HG03108 (cell line): ENCODE measurements around the gene SHMT2.

Experiments used
- ATAC-seq: cut with Tn5 transposase; IDR thresholded peaks from one replicate; pipeline ENCODE4 v1.9.1; 2021; ENCODE audit warnings: moderate library complexity; ENCODE audit not compliant: unreplicated experiment

SHMT2 gene

GRCh38 chr12:57229634-57230380 is at the start of gene SHMT2:
Gene SHMT2, plus strand, starts transcription at chr12:57229711. Its CDS starts 68 bp downstream, at chr12:57229779.
- ATAC-seq: peak; percentile 58

GRCh38 chr12:57180321-57180989 is 49.1 kb upstream of the SHMT2 start:
- no peak for ATAC-seq

DNA sequence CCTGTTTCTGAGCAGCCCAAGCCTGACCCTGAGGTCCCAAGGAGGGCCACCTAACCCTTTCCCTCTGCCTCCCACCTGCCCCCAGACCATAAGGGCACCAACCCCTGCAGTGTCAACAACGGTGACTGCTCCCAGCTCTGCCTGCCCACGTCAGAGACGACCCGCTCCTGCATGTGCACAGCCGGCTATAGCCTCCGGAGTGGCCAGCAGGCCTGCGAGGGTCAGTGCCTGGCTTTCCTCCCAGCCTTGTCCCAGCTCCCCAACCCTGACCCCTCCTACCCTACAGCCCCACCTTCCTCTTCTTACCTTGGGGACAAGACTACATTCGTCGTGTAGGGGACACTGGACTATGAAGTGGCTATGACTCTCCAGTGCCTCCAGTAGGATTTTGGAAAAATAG is 48.4 kb upstream of the SHMT2 start:
- no peak for ATAC-seq

DNA sequence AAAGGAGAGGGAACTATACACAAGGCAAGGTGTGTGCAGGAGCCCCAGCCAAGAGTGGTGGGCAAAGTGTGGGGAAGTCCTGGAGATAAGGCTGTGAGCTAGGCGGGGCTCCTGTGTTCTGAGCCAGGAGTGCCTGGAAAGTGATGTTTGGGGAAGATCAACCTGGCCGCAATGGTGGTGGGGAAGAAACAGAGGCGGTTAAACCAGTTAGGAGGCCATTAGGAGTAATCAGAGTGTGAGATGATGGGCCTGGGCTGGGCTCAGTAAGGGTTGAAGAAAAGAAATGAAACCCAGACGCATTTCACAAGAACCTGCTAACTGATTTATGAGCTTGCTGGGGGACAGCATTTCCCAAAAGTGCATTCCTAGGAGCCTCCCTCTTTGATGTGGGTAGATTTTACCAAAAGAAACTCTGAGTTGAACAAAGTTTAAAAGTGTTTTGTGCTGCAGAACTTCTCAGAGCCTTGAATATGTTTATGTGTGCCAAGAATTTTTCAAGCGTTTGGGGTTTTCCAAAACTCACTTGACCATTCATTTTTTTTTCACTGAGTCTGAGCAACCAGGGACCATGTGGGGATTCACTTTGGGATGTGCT is 47.9 kb upstream of the SHMT2 start:
- no peak for ATAC-seq

GRCh38 chr12:57182918-57183575 is 46.5 kb upstream of the SHMT2 start:
- ATAC-seq: peak; percentile 67

DNA sequence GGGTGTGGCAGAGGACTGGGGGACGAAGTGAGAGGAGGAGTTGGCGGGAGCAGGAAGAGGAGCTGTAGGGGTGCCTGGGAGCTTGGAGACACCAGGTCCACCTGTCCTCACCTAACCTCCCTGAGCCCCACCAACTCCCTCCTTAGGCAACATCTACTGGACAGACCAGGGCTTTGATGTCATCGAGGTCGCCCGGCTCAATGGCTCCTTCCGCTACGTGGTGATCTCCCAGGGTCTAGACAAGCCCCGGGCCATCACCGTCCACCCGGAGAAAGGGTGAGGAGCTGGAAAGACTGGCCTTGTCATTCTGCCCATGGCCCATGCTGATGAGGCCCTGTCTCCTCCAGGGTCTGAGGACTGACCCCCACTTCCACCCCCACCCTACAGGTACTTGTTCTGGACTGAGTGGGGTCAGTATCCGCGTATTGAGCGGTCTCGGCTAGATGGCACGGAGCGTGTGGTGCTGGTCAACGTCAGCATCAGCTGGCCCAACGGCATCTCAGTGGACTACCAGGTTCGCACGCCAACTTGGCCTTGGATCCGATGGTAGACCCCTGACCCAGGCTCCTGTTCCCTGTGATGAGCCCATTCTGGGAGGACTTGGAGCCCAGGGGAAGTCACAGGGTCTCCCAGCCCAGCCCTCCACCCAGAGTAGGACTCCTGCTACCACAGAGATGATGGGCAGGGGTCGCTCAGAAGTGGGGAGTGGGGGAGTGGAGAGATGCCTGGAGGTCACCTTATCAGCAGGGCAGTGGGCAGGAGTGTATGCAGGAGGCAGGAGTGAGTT is 45.4 kb upstream of the SHMT2 start:
- ATAC-seq: no peak

DNA sequence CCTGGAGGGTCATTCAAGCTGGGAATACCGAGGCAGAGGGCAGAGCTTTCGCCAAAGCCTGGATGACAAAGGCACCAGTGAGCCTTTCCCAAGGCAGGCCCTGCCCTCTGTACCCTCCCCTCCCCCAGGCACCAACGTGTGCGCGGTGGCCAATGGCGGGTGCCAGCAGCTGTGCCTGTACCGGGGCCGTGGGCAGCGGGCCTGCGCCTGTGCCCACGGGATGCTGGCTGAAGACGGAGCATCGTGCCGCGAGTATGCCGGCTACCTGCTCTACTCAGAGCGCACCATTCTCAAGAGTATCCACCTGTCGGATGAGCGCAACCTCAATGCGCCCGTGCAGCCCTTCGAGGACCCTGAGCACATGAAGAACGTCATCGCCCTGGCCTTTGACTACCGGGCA is 44.1 kb upstream of the SHMT2 start:
- ATAC-seq: no peak

GRCh38 chr12:57185906-57186508 is 43.5 kb upstream of the SHMT2 start:
- ATAC-seq: no peak

DNA sequence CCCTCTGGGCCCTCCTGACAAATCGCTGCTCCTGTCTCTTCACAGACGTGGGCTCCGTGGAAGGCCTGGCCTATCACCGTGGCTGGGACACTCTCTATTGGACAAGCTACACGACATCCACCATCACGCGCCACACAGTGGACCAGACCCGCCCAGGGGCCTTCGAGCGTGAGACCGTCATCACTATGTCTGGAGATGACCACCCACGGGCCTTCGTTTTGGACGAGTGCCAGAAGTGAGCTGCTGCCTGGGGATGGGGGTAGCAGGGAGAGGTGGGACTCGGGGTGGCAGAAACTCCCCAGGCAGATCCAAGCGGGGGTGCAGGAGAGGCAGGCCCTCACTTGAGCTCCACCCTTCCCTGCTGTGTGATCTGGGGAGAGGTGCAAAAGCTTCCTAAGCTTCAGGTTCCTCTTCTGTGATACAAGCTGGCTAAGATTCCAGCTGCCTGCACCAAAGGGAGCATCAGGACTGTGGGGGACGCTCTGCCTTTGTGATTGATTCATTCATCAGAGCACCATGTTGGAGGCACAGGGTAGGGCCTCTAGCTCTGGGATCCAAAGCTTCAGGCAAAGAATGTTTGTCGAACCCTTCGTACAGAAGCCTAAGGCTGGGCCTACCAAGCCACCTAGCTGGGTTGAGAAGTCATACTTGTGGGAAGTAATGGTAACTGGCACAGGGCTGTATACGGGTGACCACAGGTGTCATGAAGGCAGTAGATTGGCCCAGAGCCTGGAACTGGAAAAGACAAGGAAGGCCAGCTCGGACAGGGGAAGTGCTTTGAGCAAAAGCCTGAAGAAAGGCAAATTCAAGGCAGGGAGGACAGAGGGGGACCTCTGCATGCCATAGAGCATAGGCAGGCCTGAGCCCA is 42.1 kb upstream of the SHMT2 start:
- no peak for ATAC-seq

DNA sequence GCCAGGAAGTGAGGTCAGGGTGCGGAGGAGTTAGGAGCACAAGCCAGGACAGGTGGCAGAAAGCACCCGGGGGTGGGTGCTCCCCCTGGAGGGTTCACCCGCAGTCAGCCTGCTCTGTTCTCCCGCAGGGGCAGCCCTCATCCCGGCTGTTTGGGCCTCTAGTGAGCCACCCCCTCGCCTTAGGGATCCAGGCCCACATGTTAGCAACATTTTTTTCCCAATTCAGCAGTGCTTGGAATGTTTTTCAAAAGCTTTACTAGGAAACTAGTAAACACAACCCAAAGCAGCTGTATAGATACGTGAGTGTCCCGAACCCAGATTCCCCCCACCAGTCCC is 41.5 kb upstream of the SHMT2 start:
- ATAC-seq: no peak

GRCh38 chr12:57190037-57190436 is 39.5 kb upstream of the SHMT2 start:
- no peak for ATAC-seq

- ATAC-seq: no peak
These were observed 38.7 kb upstream of the SHMT2 start for GRCh38 chr12:57190821-57191220.

GRCh38 chr12:57191410-57191809 is 38.1 kb upstream of the SHMT2 start:
- no peak for ATAC-seq

- ATAC-seq: no peak
These were observed 36.6 kb upstream of the SHMT2 start for GRCh38 chr12:57192920-57193319.

DNA sequence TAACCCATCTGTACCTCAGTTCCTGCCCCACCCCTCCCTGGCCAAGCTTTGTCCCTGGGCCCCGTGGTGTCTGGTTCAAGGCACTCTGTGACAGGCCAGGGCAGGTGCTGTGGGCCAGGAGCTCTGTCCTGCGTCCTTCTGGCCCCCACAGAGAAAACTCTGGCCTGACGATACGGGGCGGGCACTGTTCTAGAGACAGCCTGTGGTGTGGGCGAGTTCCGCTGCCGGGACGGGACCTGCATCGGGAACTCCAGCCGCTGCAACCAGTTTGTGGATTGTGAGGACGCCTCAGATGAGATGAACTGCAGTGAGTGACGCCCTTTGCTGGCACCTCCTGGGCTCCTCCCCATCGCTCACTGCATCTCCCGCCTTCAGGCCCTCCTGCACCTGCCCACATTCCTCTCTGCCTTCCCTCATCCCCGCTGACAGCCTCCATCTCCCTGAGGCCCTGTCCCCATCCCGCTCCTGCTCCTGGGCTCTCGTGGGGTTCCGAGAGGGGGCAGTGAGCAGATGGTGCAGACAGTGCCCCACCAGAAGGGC is 35.7 kb upstream of the SHMT2 start:
- no peak for ATAC-seq

DNA sequence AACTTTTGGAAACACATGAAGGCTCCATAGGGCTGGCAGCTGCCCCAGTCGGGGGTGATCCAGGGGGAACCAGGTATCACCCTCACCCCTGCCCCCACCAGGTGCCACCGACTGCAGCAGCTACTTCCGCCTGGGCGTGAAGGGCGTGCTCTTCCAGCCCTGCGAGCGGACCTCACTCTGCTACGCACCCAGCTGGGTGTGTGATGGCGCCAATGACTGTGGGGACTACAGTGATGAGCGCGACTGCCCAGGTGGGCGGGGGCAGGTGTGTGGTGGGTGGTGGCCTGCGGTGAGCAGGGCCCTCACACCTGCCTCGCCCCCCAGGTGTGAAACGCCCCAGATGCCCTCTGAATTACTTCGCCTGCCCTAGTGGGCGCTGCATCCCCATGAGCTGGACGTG is 35.3 kb upstream of the SHMT2 start:
- ATAC-seq: no peak

GRCh38 chr12:57195186-57195585 is 34.3 kb upstream of the SHMT2 start:
- no peak for ATAC-seq

- ATAC-seq: no peak
These were observed 33.7 kb upstream of the SHMT2 start for GRCh38 chr12:57195611-57196371.

- ATAC-seq: no peak
These were observed 33.1 kb upstream of the SHMT2 start for GRCh38 chr12:57196439-57196838.
